ENCODE data around the gene SLC35C1. TPM values are rescaled to one million over a fixed set of nuclear protein-coding genes. Genes with fewer than 3 reads are reported as not detected.

SLC35C1 gene
- total and polyA plus RNA-seq, 2 of the 8 experiments (the other 6 are each of a cell fraction or from before 2014, with no cell fraction given), result 4.6 to 10.6 TPM

GRCh38 chr11:45796461-45796861, 8.5 kb upstream of the SLC35C1 start:
- Histone ChIP-seq H4K8ac (ENCODE audit: extremely low read depth, insufficient read depth, low read length) (no peak overlapping the region), H2BK15ac (ENCODE audit: low read length) (no peak overlapping the region), H4K91ac (replicated peaks; ENCODE audit: insufficient read length, low read length) (no peak overlapping the region), H3K4ac (replicated peaks; ENCODE audit: insufficient read length, low read depth, low read length) (no peak overlapping the region), H3K27ac (ENCODE audit: low read depth, low read length) (no peak overlapping the region), H3K23ac (ENCODE audit: insufficient read length) (no peak overlapping the region), H2BK20ac (ENCODE audit: low read length) (no peak overlapping the region), H3K4me2 (ENCODE audit: insufficient read depth in 1 of 2, low read depth in 2 of 2, low read length in 2 of 2) (no peak overlapping the region), H2AFZ (ENCODE audit: low read length) (no peak overlapping the region), H3K79me2 (ENCODE audit: control insufficient read depth in 1 of 2, insufficient read depth in 2 of 2, low read length in 2 of 2) (no peaks in the 10 kb centered on the region), H2BK12ac (ENCODE audit: low read depth, low read length) (no peak overlapping the region), H3K27me3 (replicated peaks in 1 of 4; ENCODE audit: control insufficient read depth in 3 of 4, extremely low read depth in 1 of 4, insufficient read depth in 3 of 4, low read length in 3 of 4) (no peaks in the 10 kb centered on the region; a peak in 1 of 7 replicates), H3K9me3 (ENCODE audit: insufficient read depth in 2 of 2, low read depth in 1 of 2, low read length in 1 of 2) (no peaks in the 10 kb centered on the region), H2AK5ac (ENCODE audit: low read depth, low read length) (no peak overlapping the region), H3K36me3 (ENCODE audit: control insufficient read depth in 2 of 4, insufficient read depth in 4 of 4, low read length in 3 of 4) (no peaks in the 10 kb centered on the region), H3K4me3 (ENCODE audit: extremely low read depth in 1 of 4, insufficient read depth in 2 of 4, low read depth in 3 of 4, low read length in 4 of 4) (no peak overlapping the region), H3K18ac (ENCODE audit: extremely low read depth, low read length) (no peak overlapping the region), H3K56ac (replicated peaks; ENCODE audit: insufficient read length, low read depth, low read length) (no peak overlapping the region), H2BK5ac (ENCODE audit: low read depth, low read length) (no peak overlapping the region), H2BK120ac (replicated peaks; ENCODE audit: low read depth, low read length) (no peak overlapping the region), H3K79me1 (ENCODE audit: low read depth, low read length) (no peaks in the 10 kb centered on the region), H4K20me1 (replicated peaks in 1 of 2; ENCODE audit: control insufficient read depth in 1 of 2, insufficient read depth in 2 of 2, low read length in 2 of 2) (no peaks in the 10 kb centered on the region), H3K9ac (replicated peaks in 1 of 4; ENCODE audit: extremely low read depth in 1 of 4, low read depth in 3 of 4, low read length in 3 of 4) (no peak overlapping the region), H3K4me1 (replicated peaks in 1 of 4; ENCODE audit: control insufficient read depth in 3 of 4, insufficient read depth in 4 of 4, low read length in 3 of 4) (no peaks in the 10 kb centered on the region; a peak in 1 of 7 replicates), H3K14ac (ENCODE audit: insufficient read length) (no peak overlapping the region), H4K5ac (ENCODE audit: insufficient read length, low read depth, low read length) (no peak overlapping the region), H3K23me2 (ENCODE audit: low read depth, low read length) (peaks cover 2% of the 10 kb centered on the region; the same call in 1 of the 2 replicates)
- peak in 1 of 2 experiments; percentile 16 for DNase-seq (ENCODE audit: low read depth in 1 of 2, low spot score in 2 of 2)
- FAIRE-seq, result no peak
- ChIA-PET POLR2A (ENCODE audit: partially characterized antibody) (interaction anchor here (0.7 to 1.4 kb wide), 2 partner anchors 9 to 329 kb away, joined by 3 read pairs; no protein-coding TSS in a partner anchor), CTCF (ENCODE audit: partially characterized antibody) (interaction anchor here (1.3 kb wide), 1 partner anchor 77 kb away, joined by 4 read pairs; no protein-coding TSS in a partner anchor)
- TF ChIP-seq YY1 (IDR thresholded peaks at IDR 0.05; ENCODE audit: low read depth, low read length), result no peak
- TF ChIP-seq CREB1 (IDR thresholded peaks at IDR 0.05), result no peak
- TF ChIP-seq SP2 (IDR thresholded peaks at IDR 0.05; ENCODE audit: low read length), result no peak
- TF ChIP-seq TEAD4 (IDR thresholded peaks at IDR 0.05; ENCODE audit: low read depth, low read length), result no peak
- no peak for TF ChIP-seq RNF2 (IDR thresholded peaks at IDR 0.05; ENCODE audit: borderline replicate concordance, low read depth, low read length, missing control alignments, poor library complexity, severe bottlenecking)
- no peak for TF ChIP-seq SP4 (IDR thresholded peaks at IDR 0.05; ENCODE audit: low read length)
- no peak for TF ChIP-seq SIN3A (conservative IDR thresholded peaks at IDR 0.05 in 1 of 2, IDR thresholded peaks at IDR 0.05 in 1 of 2; ENCODE audit: low read depth in 1 of 2, low read length in 2 of 2)
- no peak for TF ChIP-seq MAFK (IDR thresholded peaks at IDR 0.05; ENCODE audit: low read depth, low read length)
- TF ChIP-seq TAF1 (IDR thresholded peaks at IDR 0.05; ENCODE audit: low read depth, low read length), result no peak
- no peak for TF ChIP-seq SIRT6 (IDR thresholded peaks at IDR 0.05; ENCODE audit: low read length)
- TF ChIP-seq CHD2 (IDR thresholded peaks at IDR 0.05; ENCODE audit: low read length), result no peak
- no peak for TF ChIP-seq RFX5 (IDR thresholded peaks at IDR 0.05; ENCODE audit: borderline replicate concordance, low read depth, low read length)
- WGBS, 2 experiments (ENCODE audit: extremely low coverage in 1 of 2, insufficient coverage in 1 of 2, insufficient read length in 1 of 2, insufficient replicate concordance in 2 of 2, low coverage in 1 of 2, low lambda C conversion rate in 2 of 2, missing lambda C conversion rate in 1 of 2), result 88% methylated on average over 8 of the region's 8 CpGs; no CpG with 5 or more reads in 1 of the 2 experiments

Measured in H1 (cell line).